Fibroblast of lung (primary cell): Measurements from ENCODE around the gene NHERF1.

ENCODE experiments used
- EZH2 ChIP-seq: IDR thresholded peaks from 2 replicates; pipeline ENCODE4 v1.5.1; 2012; ENCODE audit warnings: low read length, control low read depth, mild to moderate bottlenecking; ENCODE audit errors: missing control alignments
- TF ChIP-seq, protein P1 (sequence below), 2 donors: IDR thresholded peaks in 1 of 2; conservative IDR thresholded peaks in 1 of 2; 1 replicate in 1 of 2; 2 replicates in 1 of 2; pipeline ENCODE4 v1.5.1; 2011 to 2012; ENCODE audit warnings: low read length in 2 of 2, control low read depth in 1 of 2, inconsistent platforms in 1 of 2, low read depth in 1 of 2, mild to moderate bottlenecking in 1 of 2

DNA sequence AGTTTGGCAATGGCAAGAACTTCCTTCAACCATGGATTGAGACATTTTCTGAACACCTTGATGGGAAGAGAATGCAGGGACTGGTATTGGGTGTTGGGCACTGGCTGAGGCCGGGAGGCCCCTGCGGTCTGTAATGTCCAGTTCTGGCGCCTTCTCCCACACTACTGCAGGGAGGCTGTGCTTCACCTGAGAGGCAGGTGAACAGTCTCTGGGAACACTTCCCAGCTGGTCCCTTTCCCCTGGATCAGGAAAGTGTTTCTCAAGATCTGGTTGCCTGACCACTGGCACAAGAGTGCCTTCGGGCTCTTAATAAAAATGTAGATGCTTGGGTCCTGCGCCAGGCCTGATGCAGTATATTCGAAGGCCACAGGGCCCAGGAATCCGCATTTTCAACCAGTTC, 56.3 kb downstream of the NHERF1 start:
- TF ChIP-seq, protein P1, sequence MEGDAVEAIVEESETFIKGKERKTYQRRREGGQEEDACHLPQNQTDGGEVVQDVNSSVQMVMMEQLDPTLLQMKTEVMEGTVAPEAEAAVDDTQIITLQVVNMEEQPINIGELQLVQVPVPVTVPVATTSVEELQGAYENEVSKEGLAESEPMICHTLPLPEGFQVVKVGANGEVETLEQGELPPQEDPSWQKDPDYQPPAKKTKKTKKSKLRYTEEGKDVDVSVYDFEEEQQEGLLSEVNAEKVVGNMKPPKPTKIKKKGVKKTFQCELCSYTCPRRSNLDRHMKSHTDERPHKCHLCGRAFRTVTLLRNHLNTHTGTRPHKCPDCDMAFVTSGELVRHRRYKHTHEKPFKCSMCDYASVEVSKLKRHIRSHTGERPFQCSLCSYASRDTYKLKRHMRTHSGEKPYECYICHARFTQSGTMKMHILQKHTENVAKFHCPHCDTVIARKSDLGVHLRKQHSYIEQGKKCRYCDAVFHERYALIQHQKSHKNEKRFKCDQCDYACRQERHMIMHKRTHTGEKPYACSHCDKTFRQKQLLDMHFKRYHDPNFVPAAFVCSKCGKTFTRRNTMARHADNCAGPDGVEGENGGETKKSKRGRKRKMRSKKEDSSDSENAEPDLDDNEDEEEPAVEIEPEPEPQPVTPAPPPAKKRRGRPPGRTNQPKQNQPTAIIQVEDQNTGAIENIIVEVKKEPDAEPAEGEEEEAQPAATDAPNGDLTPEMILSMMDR (conservative IDR thresholded peaks at IDR 0.05 in 1 of 2, IDR thresholded peaks at IDR 0.05 in 1 of 2; ENCODE audit: low read depth in 1 of 2, low read length in 2 of 2): no peak
- TF ChIP-seq EZH2: no peak
